Renal cortex interstitium (tissue), 11 donors: ENCODE data around the gene APOA5. TPM values are rescaled to one million over a fixed set of nuclear protein-coding genes. Genes with fewer than 3 reads are reported as not detected.
"Not testable (repeated sequence)": the region's sequence is repeated elsewhere in the genome, so short reads cannot be mapped to it uniquely, and the experiment has no call there.

Experiments used
- DNase-seq, 11 donors: peaks; one replicate each; pipeline ENCODE4 v3.0.0-alpha.2; 2013; ENCODE audit warnings: low read depth in 9 of 11, low spot score in 4 of 11; ENCODE audit errors: extremely low read depth in 1 of 11
- polyA plus RNA-seq, 3 donors: library from polyadenylated mRNA; unstranded; fragments of 120-200 nt; gene quantifications; one replicate each; pipeline ENCODE4 v1.2.1, GENCODE V29; 2013; ENCODE audit not compliant: insufficient read length in 3 of 3

APOA5 gene
- polyA plus RNA-seq, 3 donors, result not detected

GRCh38 chr11:116808262-116809175 lies 16.8 kb upstream of the APOA5 start:
- no peak for DNase-seq

- no peak for DNase-seq
Observed at GRCh38 chr11:116807601-116808261, 16.1 kb upstream of the APOA5 start.

- DNase-seq, result no peak
Observed at GRCh38 chr11:116804001-116804400, 12.3 kb upstream of the APOA5 start.

- DNase-seq, result not testable (repeated sequence)
Observed at GRCh38 chr11:116801662-116802061, 10.0 kb upstream of the APOA5 start.

- DNase-seq, result no peak
Observed at GRCh38 chr11:116800610-116801009, 8.9 kb upstream of the APOA5 start.

GRCh38 chr11:116798368-116798767 lies 6.7 kb upstream of the APOA5 start:
- no peak for DNase-seq

GRCh38 chr11:116797816-116798215 lies 6.1 kb upstream of the APOA5 start:
- DNase-seq, result no peak

- DNase-seq, result no peak
Observed at GRCh38 chr11:116796548-116796947, 4.9 kb upstream of the APOA5 start.

GRCh38 chr11:116794851-116795250 lies 3.2 kb upstream of the APOA5 start:
- DNase-seq, result no peak

- DNase-seq, result no peak
Observed at GRCh38 chr11:116793772-116794097, 2.1 kb upstream of the APOA5 start.

GRCh38 chr11:116792869-116793771 lies 1.4 kb upstream of the APOA5 start:
- no peak for DNase-seq

- DNase-seq, result no peak
Observed at GRCh38 chr11:116792144-116792868, 627 bp upstream of the APOA5 start.

- DNase-seq, result peak in 10 of 11 donors; percentile 22 to 71 (median 54)
Observed at GRCh38 chr11:116791002-116791812, 472 bp downstream of the APOA5 start.

GRCh38 chr11:116790167-116791001 lies 1.3 kb downstream of the APOA5 start:
- no peak for DNase-seq

GRCh38 chr11:116788975-116789374 lies 2.7 kb downstream of the APOA5 start:
- no peak for DNase-seq

GRCh38 chr11:116788534-116788933 lies 3.1 kb downstream of the APOA5 start:
- no peak for DNase-seq

- DNase-seq, result peak; percentile 46 to 77 (median 70)
Observed at GRCh38 chr11:116787786-116788486, 3.7 kb downstream of the APOA5 start, which contains the start of gene ZPR1. TSS of gene ZPR1 (minus strand) at chr11:116788023. CDS start at chr11:116787990, 33 bp downstream.
